ENCODE results near the gene SEC16B.
"Not testable (repeated sequence)": the region's sequence is repeated elsewhere in the genome, so short reads cannot be mapped to it uniquely, and the experiment has no call there.

SEC16B gene, protein sequence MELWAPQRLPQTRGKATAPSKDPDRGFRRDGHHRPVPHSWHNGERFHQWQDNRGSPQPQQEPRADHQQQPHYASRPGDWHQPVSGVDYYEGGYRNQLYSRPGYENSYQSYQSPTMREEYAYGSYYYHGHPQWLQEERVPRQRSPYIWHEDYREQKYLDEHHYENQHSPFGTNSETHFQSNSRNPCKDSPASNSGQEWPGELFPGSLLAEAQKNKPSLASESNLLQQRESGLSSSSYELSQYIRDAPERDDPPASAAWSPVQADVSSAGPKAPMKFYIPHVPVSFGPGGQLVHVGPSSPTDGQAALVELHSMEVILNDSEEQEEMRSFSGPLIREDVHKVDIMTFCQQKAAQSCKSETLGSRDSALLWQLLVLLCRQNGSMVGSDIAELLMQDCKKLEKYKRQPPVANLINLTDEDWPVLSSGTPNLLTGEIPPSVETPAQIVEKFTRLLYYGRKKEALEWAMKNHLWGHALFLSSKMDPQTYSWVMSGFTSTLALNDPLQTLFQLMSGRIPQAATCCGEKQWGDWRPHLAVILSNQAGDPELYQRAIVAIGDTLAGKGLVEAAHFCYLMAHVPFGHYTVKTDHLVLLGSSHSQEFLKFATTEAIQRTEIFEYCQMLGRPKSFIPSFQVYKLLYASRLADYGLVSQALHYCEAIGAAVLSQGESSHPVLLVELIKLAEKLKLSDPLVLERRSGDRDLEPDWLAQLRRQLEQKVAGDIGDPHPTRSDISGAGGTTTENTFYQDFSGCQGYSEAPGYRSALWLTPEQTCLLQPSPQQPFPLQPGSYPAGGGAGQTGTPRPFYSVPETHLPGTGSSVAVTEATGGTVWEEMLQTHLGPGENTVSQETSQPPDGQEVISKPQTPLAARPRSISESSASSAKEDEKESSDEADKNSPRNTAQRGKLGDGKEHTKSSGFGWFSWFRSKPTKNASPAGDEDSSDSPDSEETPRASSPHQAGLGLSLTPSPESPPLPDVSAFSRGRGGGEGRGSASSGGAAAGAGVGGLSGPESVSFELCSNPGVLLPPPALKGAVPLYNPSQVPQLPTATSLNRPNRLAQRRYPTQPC

DNA sequence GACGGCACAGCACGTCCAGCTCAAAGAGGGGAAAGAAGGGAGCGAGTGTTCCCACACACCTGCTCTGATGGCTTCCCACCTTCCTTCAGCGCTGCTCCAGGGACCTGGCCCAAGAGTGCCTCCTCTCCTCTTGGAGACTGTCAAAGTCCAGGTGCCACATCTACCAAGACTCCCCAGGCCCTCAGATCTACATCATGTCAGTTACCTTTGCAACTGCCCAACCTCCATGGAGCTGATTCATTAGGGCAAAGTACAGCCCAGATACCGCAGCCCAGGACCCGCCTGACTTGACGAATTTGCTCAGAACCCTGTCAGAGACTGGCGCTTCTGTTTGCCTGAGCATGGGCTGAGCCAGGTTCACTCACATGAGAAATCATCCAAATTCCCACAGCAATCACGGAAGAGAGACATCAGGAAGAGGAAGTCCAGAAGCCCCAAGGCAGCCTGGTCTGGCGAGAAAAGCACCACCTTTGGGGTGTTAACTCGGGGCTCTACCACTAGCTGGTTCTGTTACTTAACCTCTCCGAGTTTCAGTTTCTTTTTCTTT, at the start of gene SEC16B:
TSS of gene SEC16B (minus strand) at position 234 of the 547 bp plus-strand sequence. CDS start 2,077 bp downstream, outside the sequence.
- DNase-seq, result no peak

DNA sequence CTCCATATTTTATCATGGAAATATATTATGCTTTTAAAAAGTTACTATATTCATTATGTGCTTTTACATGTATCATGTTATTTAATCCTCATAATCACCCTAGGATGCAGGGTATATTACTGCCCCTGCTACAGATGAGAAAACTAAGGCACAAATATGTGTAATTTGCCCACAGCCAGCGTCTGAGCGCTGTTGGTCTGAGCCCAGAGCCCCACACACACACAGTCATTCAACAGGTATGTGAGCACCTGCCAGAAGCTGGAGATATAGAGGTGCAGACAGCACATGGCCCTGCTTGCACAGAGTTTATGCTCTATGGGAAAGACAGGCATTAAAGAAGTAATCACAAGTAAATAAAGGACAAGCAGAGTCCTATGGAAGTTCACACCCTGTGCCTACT, 49.8 kb upstream of the SEC16B start:
- no peak for DNase-seq

DNA sequence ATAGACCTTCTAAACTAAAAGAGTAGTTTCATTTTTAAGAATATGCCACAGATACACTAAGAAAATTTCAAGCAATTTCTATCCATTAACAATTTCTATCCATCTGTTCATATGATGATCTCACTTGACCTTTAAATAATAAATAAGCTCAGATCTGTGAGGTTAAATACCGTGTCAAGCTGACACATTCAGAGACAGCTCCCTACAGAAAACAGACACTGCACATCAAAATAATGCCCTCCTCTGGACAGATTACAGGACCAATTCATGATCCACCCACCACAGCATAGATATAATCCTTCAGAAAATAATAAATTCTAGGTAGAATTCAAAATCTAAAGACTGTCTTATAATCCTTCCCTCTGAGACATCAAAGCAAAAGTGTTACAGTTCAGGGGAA, 49.4 kb upstream of the SEC16B start:
- no peak for DNase-seq

DNA sequence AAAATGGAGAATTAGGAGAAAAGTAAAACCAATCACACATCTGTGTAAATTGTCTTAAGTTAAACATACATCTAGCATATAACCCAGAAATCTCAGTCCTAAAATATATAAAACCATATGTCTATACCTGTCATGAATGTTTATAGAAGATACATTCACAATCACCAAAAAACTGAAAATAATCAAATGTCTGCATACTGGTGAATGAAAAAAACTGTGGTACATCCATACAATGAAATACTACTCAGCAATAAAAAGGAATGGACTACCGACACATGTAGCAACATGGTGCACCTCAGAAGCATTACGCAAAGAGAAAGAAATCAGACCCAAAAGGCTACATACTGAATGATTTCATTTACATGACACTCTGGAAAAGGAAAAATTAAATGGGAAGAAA, 47.7 kb upstream of the SEC16B start:
- no peak for DNase-seq

- no peak for DNase-seq
Measured at GRCh38 chr1:178011864-178012503, 42.1 kb upstream of the SEC16B start.

DNA sequence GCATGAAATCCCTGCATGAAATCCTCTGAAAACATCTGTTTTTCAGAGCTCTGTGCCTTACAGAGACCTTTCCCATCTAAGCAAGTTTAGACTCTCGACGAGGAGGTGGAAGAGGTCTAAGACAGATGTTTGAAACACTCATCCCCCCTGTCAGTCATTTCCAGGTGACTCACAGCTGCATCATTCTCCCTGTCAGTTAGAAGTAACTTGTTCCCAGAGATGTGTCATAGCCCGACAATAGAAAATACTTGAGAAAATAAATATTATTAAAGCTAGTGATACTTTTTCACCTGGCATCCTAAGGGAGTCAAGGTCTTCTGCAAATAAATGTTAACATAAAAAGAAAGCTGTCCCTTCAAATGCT, 41.6 kb upstream of the SEC16B start:
- no peak for DNase-seq

DNA sequence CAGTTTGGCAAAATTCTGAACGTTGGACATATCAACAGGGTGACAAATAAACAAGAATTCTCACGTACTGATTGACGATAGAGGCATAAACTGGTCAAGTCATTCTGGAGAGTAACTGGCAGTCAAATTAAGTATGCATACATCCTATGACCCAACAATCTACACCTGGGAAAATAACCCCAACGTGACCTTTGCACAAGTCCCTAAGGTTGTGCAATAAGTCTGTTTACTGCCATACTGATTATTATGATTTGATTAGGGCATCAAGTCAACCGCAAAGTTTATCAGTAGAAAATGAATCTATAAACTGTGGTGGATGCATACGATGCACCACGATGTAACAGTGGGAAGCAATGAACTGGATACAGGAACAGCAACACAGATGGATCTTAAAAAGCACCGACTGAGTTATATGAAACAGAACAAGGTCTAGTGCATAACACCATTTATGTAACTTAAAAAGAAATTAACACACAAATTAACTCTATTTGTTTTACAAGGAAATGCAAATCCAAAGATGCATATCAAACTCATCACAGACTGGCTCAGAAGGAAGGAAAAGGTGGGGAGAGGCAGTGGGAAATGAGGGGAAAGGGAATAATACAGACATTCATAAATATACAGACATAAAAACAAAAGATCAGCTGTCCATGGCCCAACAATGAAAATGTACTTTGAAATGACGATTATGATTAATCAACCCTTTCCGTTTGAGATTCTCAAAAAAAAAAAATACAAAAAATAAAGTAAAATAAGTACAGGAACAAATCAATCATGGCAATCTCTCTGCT, 41.0 kb upstream of the SEC16B start:
- no peak for DNase-seq

GRCh38 chr1:178006043-178006442, 36.2 kb upstream of the SEC16B start:
- no peak for DNase-seq

DNA sequence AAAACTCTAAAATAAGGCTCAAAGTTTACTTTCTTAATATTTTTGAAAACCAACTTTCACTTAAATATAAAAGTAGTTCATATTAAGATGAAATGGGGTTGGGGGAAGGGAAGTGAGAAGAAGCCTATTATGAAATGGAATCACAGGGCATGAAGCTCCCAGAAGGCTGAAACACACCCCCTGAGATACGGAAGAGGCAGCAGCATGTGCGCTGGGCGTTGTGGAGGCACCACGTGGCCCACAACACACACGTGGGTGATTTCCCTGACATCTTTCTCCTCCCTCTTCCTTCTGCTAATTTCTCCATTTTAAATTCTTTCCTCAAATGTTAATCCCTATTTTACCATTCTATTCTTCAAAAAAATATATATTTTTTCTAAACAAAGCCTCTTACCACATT, 35.6 kb upstream of the SEC16B start:
- DNase-seq, result no peak

- no peak for DNase-seq
Measured at GRCh38 chr1:178004926-178005391, 35.1 kb upstream of the SEC16B start.

DNA sequence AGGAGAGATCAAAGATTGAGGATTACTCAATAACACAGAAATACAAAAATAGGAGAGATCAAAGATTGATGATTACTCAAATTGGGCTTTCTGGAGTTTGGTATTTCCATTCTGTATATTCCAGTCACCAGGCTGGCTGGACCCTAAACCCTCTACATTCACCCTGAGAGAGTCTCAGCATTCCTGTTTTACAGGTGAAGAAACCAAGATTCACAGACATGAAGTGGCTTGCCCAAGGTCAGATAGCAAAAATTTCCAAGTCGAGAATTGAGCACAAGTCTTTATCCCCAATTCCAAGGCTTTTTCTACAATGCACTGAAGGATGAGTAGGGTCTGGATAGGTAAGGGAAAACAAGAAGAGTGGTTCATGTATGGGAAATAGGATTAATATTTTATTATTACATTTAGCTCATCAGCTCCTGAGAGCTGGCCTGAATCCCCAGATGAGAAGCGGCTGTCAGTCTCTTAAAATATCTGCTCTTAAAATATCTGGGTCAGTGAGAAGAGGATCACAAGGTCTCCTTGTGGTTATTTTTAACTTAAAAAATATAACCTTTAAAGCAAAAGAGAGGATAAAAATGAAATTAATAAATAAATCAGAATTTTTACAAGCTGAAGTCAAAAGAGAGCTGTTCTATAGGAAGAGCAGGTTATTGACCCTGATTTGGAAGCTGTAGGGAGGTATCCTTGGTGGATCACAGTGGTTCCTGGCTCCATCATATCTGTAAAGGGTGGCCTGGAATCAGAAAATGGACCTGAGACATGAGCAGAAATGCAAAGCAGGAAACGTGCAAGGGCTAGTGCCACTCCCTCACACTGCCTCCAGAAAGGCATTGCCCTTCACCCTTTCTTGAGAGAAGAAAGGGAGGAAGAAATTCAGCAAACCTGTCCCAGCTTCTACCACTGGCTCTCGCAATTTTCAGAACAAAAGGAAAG, 29.1 kb upstream of the SEC16B start:
- no peak for DNase-seq

GRCh38 chr1:177996957-177997356, 27.1 kb upstream of the SEC16B start:
- no peak for DNase-seq

GRCh38 chr1:177995369-177995768, 25.5 kb upstream of the SEC16B start:
- DNase-seq, result no peak

DNA sequence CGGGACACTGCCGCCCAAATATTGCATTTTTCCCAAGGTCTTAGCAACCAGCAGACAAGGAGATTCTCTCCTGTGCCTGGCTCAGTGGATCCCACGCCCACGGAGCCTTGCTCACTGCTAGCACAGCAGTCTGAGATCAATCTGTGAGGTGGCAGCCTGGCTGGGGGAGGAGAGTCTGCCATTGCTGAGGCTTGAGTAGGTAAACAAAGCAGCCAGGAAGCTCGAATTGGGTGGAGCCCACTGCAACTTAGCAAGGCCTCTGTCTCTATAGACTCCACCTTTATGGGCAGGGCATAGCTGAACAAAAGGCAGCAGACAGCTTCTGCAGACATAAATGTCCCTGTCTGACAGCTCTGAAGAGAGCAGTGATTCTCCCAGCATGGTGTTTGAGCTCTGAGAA, 16.4 kb upstream of the SEC16B start:
- not testable (repeated sequence) for DNase-seq

DNA sequence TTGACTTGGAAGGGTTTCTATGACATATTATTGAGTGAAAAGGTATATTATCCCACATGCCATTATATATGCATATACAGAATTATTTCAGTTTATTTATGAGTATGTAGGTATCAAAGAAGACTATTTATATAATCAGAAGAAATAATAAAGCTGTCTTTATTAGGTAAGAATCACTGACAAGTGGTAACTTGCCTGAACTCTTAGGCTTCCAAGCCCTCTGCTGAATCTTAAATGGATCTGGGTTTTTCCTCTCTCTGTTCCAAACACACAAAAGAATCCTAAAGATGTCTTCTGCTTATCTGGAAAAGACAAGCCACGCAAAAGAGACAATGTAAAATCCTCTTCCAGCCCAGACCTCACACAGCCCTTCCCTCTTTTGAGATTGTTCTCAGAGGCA, 14.9 kb upstream of the SEC16B start:
- no peak for DNase-seq

- no peak for DNase-seq
Measured at GRCh38 chr1:177984136-177984525, 14.3 kb upstream of the SEC16B start.

- DNase-seq, result no peak
Measured at GRCh38 chr1:177983482-177984135, 13.8 kb upstream of the SEC16B start.

DNA sequence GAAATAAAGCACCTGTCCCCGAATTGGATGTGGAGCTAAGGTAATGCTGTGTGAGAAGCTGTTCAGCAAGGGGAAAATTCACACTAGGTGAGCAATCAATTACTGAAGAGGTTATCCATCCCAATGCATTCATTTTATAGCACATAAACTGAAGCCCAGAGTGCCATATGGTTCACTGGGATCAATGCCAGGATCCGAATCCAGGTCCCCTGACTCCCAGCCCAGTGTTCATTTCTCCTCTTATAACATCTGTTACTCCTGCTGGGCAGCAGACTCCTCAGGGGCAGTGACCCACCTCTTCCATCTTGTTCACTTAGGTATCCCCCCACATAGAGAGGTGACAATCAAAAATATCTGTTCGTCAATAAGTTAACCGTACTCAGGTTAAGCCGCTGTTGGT, 13.2 kb upstream of the SEC16B start:
- no peak for DNase-seq

DNA sequence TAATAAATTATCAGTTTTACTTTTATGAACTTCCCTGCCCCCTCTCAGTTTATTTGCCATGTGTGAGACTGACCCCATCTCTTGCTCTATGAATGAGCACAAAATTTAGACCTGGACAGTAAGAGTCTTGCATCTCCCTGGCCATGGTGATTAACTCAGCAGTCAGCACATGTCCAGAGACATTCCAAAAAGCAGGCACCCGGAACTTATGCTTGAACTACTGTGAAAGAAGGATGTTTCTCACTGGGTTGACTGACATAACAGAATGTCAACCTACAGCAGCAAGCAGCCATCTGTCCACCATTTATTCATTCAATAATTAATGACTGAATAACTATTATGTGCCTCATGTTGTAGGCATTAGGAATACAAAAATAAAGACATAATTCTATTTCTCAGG, 11.3 kb upstream of the SEC16B start:
- no peak for DNase-seq

GRCh38 chr1:177979272-177979671, 9.4 kb upstream of the SEC16B start:
- DNase-seq, result no peak
